ENCODE data around the gene CDC14B.
"Not testable (repeated sequence)": the region's sequence is repeated elsewhere in the genome, so short reads cannot be mapped to it uniquely, and the experiment has no call there.

The CDC14B gene

GRCh38 chr9:96619491-96620180 lies at the start of gene CDC14B:
Gene CDC14B, minus strand, starts transcription at chr9:96619843. Its CDS starts 465 bp downstream, at chr9:96619378.
- peak; percentile 72 for DNase-seq (ENCODE audit: low read depth)

DNA sequence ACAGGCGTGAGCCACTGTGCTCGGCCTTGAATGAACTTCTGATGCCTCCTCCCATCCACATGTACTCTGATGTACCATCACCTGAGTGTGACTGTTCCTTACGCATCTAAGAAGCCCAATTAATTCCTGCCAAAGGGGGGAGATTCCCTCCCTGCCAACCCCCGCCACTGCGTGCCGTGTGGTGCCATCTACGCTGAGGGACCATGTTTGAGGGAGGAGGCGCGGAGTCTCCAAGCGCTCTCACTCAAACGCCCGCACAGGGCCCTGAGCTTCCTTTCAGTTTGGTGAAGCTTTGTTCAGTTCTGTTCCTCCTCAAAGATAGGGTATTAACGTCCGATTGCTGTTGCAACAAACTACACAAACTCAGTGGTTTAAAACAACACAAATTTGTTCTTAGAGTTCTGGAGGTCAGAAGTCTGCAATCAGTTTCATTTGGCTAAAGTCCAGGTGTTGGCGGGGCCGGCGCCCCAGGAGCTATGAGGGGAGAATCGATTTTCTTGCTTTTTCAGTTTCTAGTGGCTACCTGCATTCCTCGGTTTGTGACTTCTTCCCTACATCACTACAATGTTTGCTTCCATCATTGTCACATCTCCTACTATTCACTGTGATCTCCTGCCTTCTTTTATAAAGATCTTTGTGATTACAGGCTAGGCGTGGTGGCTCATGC lies 49.4 kb upstream of the CDC14B start:
- DNase-seq (ENCODE audit: low read depth) = no peak

GRCh38 chr9:96667363-96667728 lies 47.7 kb upstream of the CDC14B start:
- no peak for DNase-seq (ENCODE audit: low read depth)

GRCh38 chr9:96666653-96667362 lies 47.2 kb upstream of the CDC14B start:
- DNase-seq (ENCODE audit: low read depth) = peak; percentile 80

GRCh38 chr9:96665789-96666188 lies 46.1 kb upstream of the CDC14B start:
- no peak for DNase-seq (ENCODE audit: low read depth)

- DNase-seq (ENCODE audit: low read depth) = no peak
Observed at GRCh38 chr9:96663506-96664120, 44.0 kb upstream of the CDC14B start.

DNA sequence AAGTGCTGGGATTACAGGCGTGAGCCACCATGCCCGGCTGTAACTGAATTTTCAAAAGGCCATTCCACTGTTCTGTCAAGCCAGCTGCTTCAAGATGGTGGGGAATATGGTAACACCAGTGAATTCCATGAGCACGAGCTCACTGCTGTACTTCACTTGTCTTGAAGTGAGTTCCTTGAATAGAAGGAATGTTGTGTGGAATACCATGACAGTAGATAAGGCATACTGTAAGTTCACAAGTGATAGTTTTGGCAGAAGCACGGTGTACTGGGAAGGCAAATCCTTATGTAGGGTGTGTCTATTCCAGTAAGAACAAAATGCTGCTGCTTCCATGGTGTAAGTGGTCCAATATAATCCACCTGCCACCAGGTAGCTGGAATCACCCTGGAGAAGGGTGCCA lies 42.1 kb upstream of the CDC14B start:
- DNase-seq (ENCODE audit: low read depth) = no peak

GRCh38 chr9:96660692-96661248 lies 41.1 kb upstream of the CDC14B start:
- DNase-seq (ENCODE audit: low read depth) = no peak

DNA sequence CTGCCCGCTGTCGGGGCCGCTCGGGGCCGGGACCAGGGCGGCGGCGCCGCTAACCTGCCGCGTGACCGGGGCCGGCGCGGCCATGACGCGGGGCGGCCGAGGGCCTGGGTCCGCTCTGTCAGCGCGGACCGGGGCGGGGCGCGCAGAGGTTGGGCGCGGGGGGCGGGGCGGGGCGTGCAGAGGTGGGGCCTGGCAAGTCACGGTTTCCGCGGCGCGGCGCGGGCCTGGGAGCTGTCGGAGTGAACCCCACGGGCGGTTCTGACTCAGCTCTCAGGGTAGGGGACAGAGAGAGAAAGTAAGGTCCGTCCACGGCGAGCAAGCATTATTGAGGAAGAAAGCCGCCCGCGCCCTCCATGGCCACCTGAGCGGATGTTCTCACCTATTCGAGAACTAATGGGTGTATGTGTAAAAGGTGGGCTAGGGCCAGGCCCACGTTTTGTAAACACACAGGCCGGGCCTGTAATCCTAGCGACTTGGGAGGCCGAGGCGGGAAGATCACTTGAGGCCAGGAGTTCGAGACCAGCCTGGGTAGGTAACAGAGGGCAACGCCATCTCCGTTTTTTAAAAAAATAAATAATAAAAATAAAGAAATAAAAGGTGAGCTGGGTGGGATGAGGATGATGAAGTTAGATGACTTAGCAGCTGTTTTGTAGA lies 35.7 kb upstream of the CDC14B start, which contains the start of gene PRXL2C:
Gene PRXL2C (minus strand): TSS at position 120 of the 654 bp plus-strand sequence. CDS start 36 bp downstream, at position 84.
- DNase-seq (ENCODE audit: low read depth) = peak; percentile 41

- DNase-seq (ENCODE audit: low read depth) = peak; percentile 89
Observed at GRCh38 chr9:96654450-96655197, 35.0 kb upstream of the CDC14B start.

- no peak for DNase-seq (ENCODE audit: low read depth)
Observed at GRCh38 chr9:96651626-96652025, 32.0 kb upstream of the CDC14B start.

- no peak for DNase-seq (ENCODE audit: low read depth)
Observed at GRCh38 chr9:96649620-96650324, 30.1 kb upstream of the CDC14B start.

GRCh38 chr9:96646081-96646991 lies 26.7 kb upstream of the CDC14B start:
- peak; percentile 84 for DNase-seq (ENCODE audit: low read depth)

- DNase-seq (ENCODE audit: low read depth) = no peak
Observed at GRCh38 chr9:96644137-96644536, 24.5 kb upstream of the CDC14B start.

GRCh38 chr9:96641514-96641913 lies 21.9 kb upstream of the CDC14B start:
- DNase-seq (ENCODE audit: low read depth) = no peak

- no peak for DNase-seq (ENCODE audit: low read depth)
Observed at GRCh38 chr9:96638606-96639364, 19.1 kb upstream of the CDC14B start.

- DNase-seq (ENCODE audit: low read depth) = no peak
Observed at GRCh38 chr9:96636368-96636767, 16.7 kb upstream of the CDC14B start.

DNA sequence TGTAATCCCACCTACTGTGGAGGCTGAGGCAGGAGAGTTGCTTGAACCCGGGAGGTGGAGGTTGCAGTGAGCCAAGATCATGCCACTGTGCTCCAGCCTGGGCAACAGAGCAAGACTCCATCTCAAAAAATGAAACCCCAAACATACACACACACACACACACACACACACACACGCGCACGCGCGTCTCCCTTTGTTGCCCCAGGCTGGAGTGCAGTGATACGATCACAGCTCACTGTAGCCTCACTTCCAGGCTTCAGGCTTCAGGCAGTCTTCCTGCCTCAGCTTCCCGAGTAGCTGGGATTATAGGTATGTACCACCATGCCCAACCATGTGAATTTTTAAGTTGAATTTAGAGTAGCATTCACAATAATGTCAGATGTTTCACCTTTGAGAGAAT lies 13.9 kb upstream of the CDC14B start:
- DNase-seq (ENCODE audit: low read depth) = not testable (repeated sequence)

Measured in fibroblast of the conjunctiva (primary cell).